K562 (cell line): ENCODE measurements around the gene CASKIN1. TPM values are rescaled to one million over a fixed set of nuclear protein-coding genes. Genes with fewer than 3 reads are reported as not detected.
A peak's percentile ranks its signal among the peaks of the same experiment; 100 is the strongest.

ENCODE experiments used
- ATF1 ChIP-seq, 2 experiments: fragments of 450-650 bp in 1 of 2; IDR thresholded peaks; 2 replicates each; pipeline ENCODE4 v1.6.1; 2016; ENCODE audit warnings: missing compliant biosample characterization in 1 of 2, missing genetic modification characterization in 1 of 2
- BHLHE40 ChIP-seq: IDR thresholded peaks from 2 replicates; pipeline ENCODE4 v1.6.1; 2011; ENCODE audit warnings: low read length, improper control_type of control experiment
- C11orf30 ChIP-seq: fragments of 450-650 bp; IDR thresholded peaks from 2 replicates; pipeline ENCODE4 v1.6.1; 2016; ENCODE audit warnings: low read depth, mild to moderate bottlenecking
- CHD7 ChIP-seq: fragments of 200-600 bp; sonication (generic); IDR thresholded peaks from one replicate; pipeline ENCODE4 v1.6.1; 2012; ENCODE audit warnings: mild to moderate bottlenecking, low read depth, low read length, inconsistent platforms
- ETV1 ChIP-seq: fragments of 450-650 bp; conservative IDR thresholded peaks from 2 replicates; pipeline ENCODE4 v1.6.1; 2016; ENCODE audit warnings: missing genetic modification characterization, control low read depth, low read depth, missing compliant biosample characterization
- MAFF ChIP-seq: IDR thresholded peaks from 2 replicates; pipeline ENCODE4 v1.6.1; 2012; ENCODE audit warnings: low read length, improper control_type of control experiment
- MNT ChIP-seq, 2 experiments: fragments of 450-650 bp; conservative IDR thresholded peaks; 2 replicates each; pipeline ENCODE4 v1.6.1; 2017; ENCODE audit warnings: mild to moderate bottlenecking in 2 of 2, moderate library complexity in 2 of 2
- POLR2B ChIP-seq: fragments of 450-650 bp; IDR thresholded peaks from 2 replicates; pipeline ENCODE4 v1.6.1; 2018; ENCODE audit warnings: low read depth; ENCODE audit not compliant: partially characterized antibody
- polyA plus RNA-seq, 8 experiments: library from polyadenylated mRNA; depleted of rRNA in 4 of 8; stranded (reverse) in 5 of 8; unstranded in 3 of 8; fragments of >200 nt; fragmentation: Nextera tagmentation in 2 of 8; fragmentation: Illumina TruSeq in 1 of 8; extraction: Ambion mirVana in 2 of 8; extraction: Trizol in 1 of 8; gene quantifications; 2 replicates each; pipeline versions ENCODE4 v1.2.1 to v1.2.3, GENCODE V29; 2011 to 2014; ENCODE audit warnings: inconsistent platforms in 1 of 8, missing spikeins in 1 of 8
- total RNA-seq, 7 experiments: library from RNA; depleted of rRNA in 6 of 7; stranded (reverse); fragments of >200 nt in 6 of 7; fragmentation: Illumina TruSeq in 2 of 7; extraction: Trizol in 2 of 7; gene quantifications; 2 replicates each; pipeline versions ENCODE4 v1.2.1 to v1.2.3, GENCODE V29; 2011 to 2021; ENCODE audit warnings: low replicate concordance in 1 of 7
- TF ChIP-seq, protein P1 (sequence below), 2 experiments: IDR thresholded peaks; 2 replicates each; pipeline ENCODE4 v1.6.1; 2012; ENCODE audit warnings: improper control_type of control experiment in 2 of 2, low read depth in 2 of 2, low read length in 2 of 2, borderline replicate concordance in 1 of 2

CASKIN1 gene
- total and polyA plus RNA-seq, 9 of the 15 experiments (the other 6 are each of a cell fraction or from before 2014, with no cell fraction given), result 0.15 to 4.5 (median 1.5) TPM; not detected in 2

DNA sequence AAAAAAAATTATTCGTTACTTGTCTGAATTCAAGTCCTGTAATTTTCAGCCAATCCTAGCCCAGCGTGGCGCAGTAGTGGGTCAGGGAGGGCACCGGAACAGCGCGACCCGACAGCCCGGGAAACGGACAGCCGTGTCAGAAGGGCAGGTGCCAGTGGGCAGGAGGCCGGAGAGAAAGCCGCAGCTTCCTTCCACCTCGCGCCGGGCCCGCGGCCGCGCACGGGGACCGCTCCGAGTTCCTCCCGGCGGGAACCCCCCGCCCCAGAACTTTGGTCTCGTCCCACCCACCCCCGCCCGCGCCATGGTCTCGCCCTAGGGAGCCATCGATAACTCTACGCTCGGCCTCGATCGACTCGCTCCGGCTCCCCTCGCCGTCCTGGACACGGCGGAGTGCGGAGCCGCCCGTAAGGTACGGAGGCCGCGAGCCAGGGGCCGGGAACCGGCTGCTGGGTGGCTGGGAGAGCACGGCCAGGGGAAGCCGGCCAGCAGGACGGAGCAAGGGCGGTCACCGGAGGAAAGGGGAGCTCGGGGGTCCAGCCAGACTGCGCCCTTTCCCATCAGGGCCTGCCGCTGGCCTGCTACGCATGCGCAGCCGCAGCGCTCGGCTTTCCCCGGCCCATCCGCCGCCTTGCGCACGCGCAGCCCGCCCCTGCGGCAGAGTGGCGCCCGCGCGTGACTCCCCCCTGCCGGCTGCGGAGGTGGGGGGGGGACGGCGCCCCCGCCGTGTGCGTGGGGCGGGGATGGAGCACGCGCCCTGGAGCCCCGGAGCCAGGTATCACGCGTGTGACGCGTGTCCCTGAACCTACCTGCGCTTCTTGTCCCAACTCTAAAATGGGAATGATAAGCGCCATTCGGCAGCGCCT lies 8.9 kb upstream of the CASKIN1 start, which contains the start of gene MLST8 (continued):
- TF ChIP-seq CHD7 (no peak), POLR2B (peak; percentile 94), MAFF (peak; percentile 16; the same call in 1 of the 2 replicates), ATF1 (CRISPR knock-in tag; IDR thresholded peaks at IDR 0.05) (no peak), ATF1 (tag; IDR thresholded peaks at IDR 0.05) (peak; percentile 70), ETV1 (tag) (peak; percentile 55), BHLHE40 (peak; percentile 87), MNT (conservative IDR thresholded peaks at IDR 0.05) (peak; percentile 76 to 85), C11orf30 (peak; percentile 83)
- TF ChIP-seq, protein P1, sequence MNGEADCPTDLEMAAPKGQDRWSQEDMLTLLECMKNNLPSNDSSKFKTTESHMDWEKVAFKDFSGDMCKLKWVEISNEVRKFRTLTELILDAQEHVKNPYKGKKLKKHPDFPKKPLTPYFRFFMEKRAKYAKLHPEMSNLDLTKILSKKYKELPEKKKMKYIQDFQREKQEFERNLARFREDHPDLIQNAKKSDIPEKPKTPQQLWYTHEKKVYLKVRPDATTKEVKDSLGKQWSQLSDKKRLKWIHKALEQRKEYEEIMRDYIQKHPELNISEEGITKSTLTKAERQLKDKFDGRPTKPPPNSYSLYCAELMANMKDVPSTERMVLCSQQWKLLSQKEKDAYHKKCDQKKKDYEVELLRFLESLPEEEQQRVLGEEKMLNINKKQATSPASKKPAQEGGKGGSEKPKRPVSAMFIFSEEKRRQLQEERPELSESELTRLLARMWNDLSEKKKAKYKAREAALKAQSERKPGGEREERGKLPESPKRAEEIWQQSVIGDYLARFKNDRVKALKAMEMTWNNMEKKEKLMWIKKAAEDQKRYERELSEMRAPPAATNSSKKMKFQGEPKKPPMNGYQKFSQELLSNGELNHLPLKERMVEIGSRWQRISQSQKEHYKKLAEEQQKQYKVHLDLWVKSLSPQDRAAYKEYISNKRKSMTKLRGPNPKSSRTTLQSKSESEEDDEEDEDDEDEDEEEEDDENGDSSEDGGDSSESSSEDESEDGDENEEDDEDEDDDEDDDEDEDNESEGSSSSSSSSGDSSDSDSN (IDR thresholded peaks at IDR 0.05; ENCODE audit: borderline replicate concordance in 1 of 2, low read depth in 2 of 2, low read length in 2 of 2), result 0 out of 4 replicates have a peak, but pooled peaks of 1 of the 2 experiments have one; percentile 53
